Type B pancreatic cell (in vitro differentiated cells): ENCODE results near the gene PRKCE. TPM values are rescaled to one million over a fixed set of nuclear protein-coding genes. Genes with fewer than 3 reads are reported as not detected.

ENCODE experiments used
- DNase-seq: peaks from one replicate; pipeline ENCODE4 v3.0.0; 2021; ENCODE audit warnings: mixed read lengths; ENCODE audit not compliant: unreplicated experiment; ENCODE audit errors: extremely low spot score
- H3K27ac Mint-ChIP-seq: 2 replicates; pipeline ENCODE4 v1.8.0; 2021; ENCODE audit warnings: mild to moderate bottlenecking, mixed read lengths
- H3K27me3 Mint-ChIP-seq: 2 replicates; pipeline ENCODE4 v1.8.0; 2021; ENCODE audit warnings: mixed read lengths
- H3K36me3 Mint-ChIP-seq: 2 replicates; pipeline ENCODE4 v1.8.0; 2021; ENCODE audit warnings: mixed read lengths
- H3K4me1 Mint-ChIP-seq: one replicate; pipeline ENCODE4 v1.8.0; 2021; ENCODE audit warnings: mixed read lengths; ENCODE audit not compliant: unreplicated experiment
- H3K4me3 Mint-ChIP-seq: 2 replicates; pipeline ENCODE4 v1.8.0; 2021; ENCODE audit warnings: mild to moderate bottlenecking, mixed read lengths
- H3K9me3 Mint-ChIP-seq: 2 replicates; pipeline ENCODE4 v1.8.0; 2021; ENCODE audit warnings: mixed read lengths
- CTCF ChIP-seq: fragments of 200-600 bp; sonication (generic); conservative IDR thresholded peaks from 2 replicates; pipeline ENCODE4 v1.5.0; 2021; ENCODE audit warnings: antibody characterized with exemption, mild to moderate bottlenecking
- total RNA-seq: library from RNA; stranded (reverse); gene quantifications from 2 replicates; pipeline ENCODE4 v1.2.1, GENCODE V29; 2021; ENCODE audit warnings: low replicate concordance

PRKCE gene
- total RNA-seq, 1 donor from 2014 or later = 21.2 TPM

- H3K4me1 Mint-ChIP-seq = peaks cover 23% of the 10 kb centered on the region
- H3K36me3 Mint-ChIP-seq = peaks cover 4% of the 10 kb centered on the region
- no peak for DNase-seq
These were observed 483.9 kb downstream of the PRKCE start for GRCh38 chr2:46135228-46135855.

GRCh38 chr2:46135958-46136357 is 484.5 kb downstream of the PRKCE start:
- no peak for DNase-seq
- Mint-ChIP-seq H3K27ac (peak overlapping the region; percentile 51), H3K4me3 (peak overlapping the region; percentile 34), H3K9me3 (peaks cover 4% of the 10 kb centered on the region), H3K27me3 (no peaks in the 10 kb centered on the region), H3K36me3 (peaks cover 4% of the 10 kb centered on the region), H3K4me1 (peaks cover 23% of the 10 kb centered on the region)
- no peak for TF ChIP-seq CTCF

More at GRCh38 chr2:46135228-46135855, 483.9 kb downstream of the PRKCE start:
- peaks cover 4% of the 10 kb centered on the region for H3K9me3 Mint-ChIP-seq
- no peaks in the 10 kb centered on the region for H3K27me3 Mint-ChIP-seq
- H3K4me3 Mint-ChIP-seq = no peak overlapping the region
- TF ChIP-seq CTCF = no peak
- no peak overlapping the region for H3K27ac Mint-ChIP-seq

GRCh38 chr2:46136481-46136880 is 485.0 kb downstream of the PRKCE start:
- no peak for DNase-seq
- H3K27me3 Mint-ChIP-seq = no peaks in the 10 kb centered on the region
- H3K27ac Mint-ChIP-seq = peak overlapping the region; percentile 51
- no peaks in the 10 kb centered on the region for H3K9me3 Mint-ChIP-seq
- no peak for TF ChIP-seq CTCF
- peaks cover 23% of the 10 kb centered on the region for H3K4me1 Mint-ChIP-seq
- no peak overlapping the region for H3K4me3 Mint-ChIP-seq
- peaks cover 4% of the 10 kb centered on the region for H3K36me3 Mint-ChIP-seq

- H3K36me3 Mint-ChIP-seq = peaks cover 4% of the 10 kb centered on the region
- no peaks in the 10 kb centered on the region for H3K9me3 Mint-ChIP-seq
- H3K27ac Mint-ChIP-seq = no peak overlapping the region
- no peak overlapping the region for H3K4me3 Mint-ChIP-seq
- no peak for DNase-seq
- peaks cover 23% of the 10 kb centered on the region for H3K4me1 Mint-ChIP-seq
- H3K27me3 Mint-ChIP-seq = no peaks in the 10 kb centered on the region
- TF ChIP-seq CTCF = no peak
These were observed 485.5 kb downstream of the PRKCE start for GRCh38 chr2:46136953-46137352.

GRCh38 chr2:46142546-46143428 is 491.3 kb downstream of the PRKCE start:
- peaks cover 9% of the 10 kb centered on the region for H3K36me3 Mint-ChIP-seq
- no peak overlapping the region for H3K4me3 Mint-ChIP-seq
- no peak for DNase-seq
- H3K27me3 Mint-ChIP-seq = no peaks in the 10 kb centered on the region
- H3K4me1 Mint-ChIP-seq = no peaks in the 10 kb centered on the region
- no peak overlapping the region for H3K27ac Mint-ChIP-seq
- H3K9me3 Mint-ChIP-seq = no peaks in the 10 kb centered on the region
- no peak for TF ChIP-seq CTCF
